GM12878 (cell line): ENCODE data around the gene PEAR1. TPM values are rescaled to one million over a fixed set of nuclear protein-coding genes. Genes with fewer than 3 reads are reported as not detected.

Experiments
- ATAC-seq: fragments of 200-7000 bp; cut with Tn5 transposase; 3 replicates; pipeline ENCODE4 v1.9.1; 2020; ENCODE audit warnings: mild to moderate bottlenecking, moderate library complexity
- BruUV-seq: library from RNA; stranded (reverse); fragments of 400-500 nt; replicated peaks from 2 replicates; lab custom pipeline; 2021; lab: Mats Ljungman, UMichigan
- CTCF ChIA-PET: fragments of 300-600 bp; sonication (Branson Sonifier 250); formaldehyde crosslinking; extraction: SDS; loops from one replicate; lab custom pipeline; 2021; ENCODE audit warnings: inconsistent platforms; lab: Yijun Ruan, JAX
- POLR2A ChIA-PET: fragments of 350-600 bp; formaldehyde crosslinking; extraction: SDS; loops from one replicate; lab custom pipeline; 2021; ENCODE audit warnings: inconsistent platforms; lab: Charles Lee
- RAD21 ChIA-PET: fragments of 300-600 bp; sonication (Branson Sonifier 250); formaldehyde crosslinking; loops from one replicate; lab custom pipeline; 2023; ENCODE audit warnings: antibody characterized with exemption; ENCODE audit not compliant: unreplicated experiment; lab: Charles Lee
- SMC1A ChIA-PET: fragments of 300-600 bp; sonication (Branson Sonifier 250); formaldehyde crosslinking; loops from one replicate; lab custom pipeline; 2023; ENCODE audit not compliant: unreplicated experiment, uncharacterized antibody; lab: Charles Lee
- DNase-seq: peaks from one replicate; pipeline ENCODE4 v3.0.0-alpha.2; 2011; ENCODE audit warnings: low read depth, low spot score
- FAIRE-seq: peaks from 3 replicates; lab custom pipeline; 2011; peaks lifted over from hg19 to GRCh38; lab: Jason Lieb, UNC
- H2AFZ ChIP-seq: 2 replicates; pipeline ENCODE4 v1.6.0; 2011; ENCODE audit warnings: low read depth, low read length, control low read depth; ENCODE audit not compliant: control insufficient read depth
- H3K27ac ChIP-seq: 2 replicates; pipeline ENCODE4 v1.5.1; 2011; ENCODE audit warnings: control low read depth; ENCODE audit not compliant: control insufficient read depth, insufficient read depth
- H3K27me3 ChIP-seq, 2 experiments: replicated peaks in 1 of 2; 2 replicates each; pipeline versions ENCODE4 v1.6.0 to v1.6.1; 2011; ENCODE audit warnings: low read length in 1 of 2; ENCODE audit not compliant: control insufficient read depth in 2 of 2, insufficient read depth in 2 of 2
- H3K36me3 ChIP-seq, 2 experiments: 2 replicates each; pipeline ENCODE4 v1.5.1; 2011; ENCODE audit warnings: low read length in 1 of 2; ENCODE audit not compliant: control insufficient read depth in 2 of 2, insufficient read depth in 2 of 2
- H3K4me1 ChIP-seq: 2 replicates; pipeline ENCODE4 v1.6.1; 2011; ENCODE audit warnings: mild to moderate bottlenecking, low read length, moderate library complexity, mixed read lengths; ENCODE audit not compliant: control insufficient read depth, insufficient read depth
- H3K4me2 ChIP-seq: 2 replicates; pipeline ENCODE4 v1.6.0; 2011; ENCODE audit warnings: control low read depth; ENCODE audit not compliant: control insufficient read depth, insufficient read depth
- H3K4me3 ChIP-seq: fragments of 200-600 bp; sonication (generic); 2 replicates; pipeline ENCODE4 v1.5.1; 2016
- H3K79me2 ChIP-seq: 2 replicates; pipeline ENCODE4 v1.6.0; 2011; ENCODE audit warnings: low read length; ENCODE audit not compliant: control insufficient read depth, insufficient read depth
- H3K9ac ChIP-seq: 2 replicates; pipeline ENCODE4 v1.8.0; 2011; ENCODE audit warnings: low read length, control low read depth, mixed read lengths; ENCODE audit not compliant: control insufficient read depth, insufficient read depth
- H3K9me3 ChIP-seq: replicated peaks from 3 replicates; pipeline ENCODE4 v1.5.1; 2011; ENCODE audit warnings: mild to moderate bottlenecking, low read length; ENCODE audit not compliant: control insufficient read depth, insufficient read depth
- H4K20me1 ChIP-seq: 2 replicates; pipeline ENCODE4 v1.6.0; 2011; ENCODE audit not compliant: control insufficient read depth, insufficient read depth
- EZH2 ChIP-seq: IDR thresholded peaks from 2 replicates; pipeline ENCODE4 v1.6.1; 2012; ENCODE audit warnings: low read depth, mild to moderate bottlenecking, control low read depth, inconsistent platforms, low read length, borderline replicate concordance; ENCODE audit not compliant: control insufficient read depth
- NBN ChIP-seq: fragments of 450-650 bp; IDR thresholded peaks from 2 replicates; pipeline ENCODE4 v1.6.1; 2016
- RELA ChIP-seq: fragments of 450-650 bp; IDR thresholded peaks from 2 replicates; pipeline ENCODE4 v1.8.0; 2014; ENCODE audit warnings: borderline replicate concordance; ENCODE audit not compliant: partially characterized antibody
- RELB ChIP-seq: fragments of 450-650 bp; IDR thresholded peaks from 2 replicates; pipeline ENCODE4 v1.6.1; 2017; ENCODE audit warnings: low read depth, mild to moderate bottlenecking, moderate library complexity
- SMAD1 ChIP-seq: fragments of 450-650 bp; IDR thresholded peaks from 2 replicates; pipeline ENCODE4 v1.6.1; 2018; ENCODE audit warnings: mild to moderate bottlenecking, low read depth; ENCODE audit not compliant: partially characterized antibody
- WRNIP1 ChIP-seq: IDR thresholded peaks from 2 replicates; pipeline ENCODE4 v1.6.1; 2011; ENCODE audit warnings: low read depth, low read length, improper control_type of control experiment, borderline replicate concordance
- WGBS: methylation state at CpG from one replicate; pipeline ENCODE4 v1.1.6; 2016; ENCODE audit warnings: low lambda C conversion rate; ENCODE audit not compliant: insufficient replicate concordance, insufficient coverage; ENCODE audit errors: missing lambda C conversion rate; 5-methylcytosine and 5-hydroxymethylcytosine counted together
- in situ Hi-C: fragments of 300-500 bp; cut with MboI; formaldehyde crosslinking; loops from 9 replicates; pipeline ENCODE4 v1.14.3; 2018; ENCODE audit warnings: mixed read lengths
- intact Hi-C: fragments of 100-400 bp; cut with micrococcal nuclease; formaldehyde crosslinking; loops from one replicate; pipeline ENCODE4 v1.14.2; 2022; ENCODE audit not compliant: unreplicated experiment
- polyA plus RNA-seq, 11 experiments: library from polyadenylated mRNA; depleted of rRNA in 4 of 11; unstranded in 6 of 11; stranded (reverse) in 5 of 11; fragments of >200 nt; fragmentation: Nextera tagmentation in 4 of 11; fragmentation: Illumina TruSeq in 1 of 11; extraction: Ambion mirVana in 4 of 11; extraction: Trizol in 1 of 11; gene quantifications; 1 replicate in 1 of 11; 2 replicates in 10 of 11; pipeline versions ENCODE4 v1.2.1 to v1.2.3, GENCODE V29; 2011 to 2016; ENCODE audit warnings: inconsistent platforms in 2 of 11, missing spikeins in 2 of 11, low read depth in 1 of 11
- total RNA-seq, 4 experiments: library from RNA; depleted of rRNA in 3 of 4; stranded (reverse); fragments of >200 nt in 3 of 4; fragmentation: Illumina TruSeq in 1 of 4; extraction: Trizol in 1 of 4; gene quantifications; 2 replicates each; pipeline versions ENCODE4 v1.2.1 to v1.2.3, GENCODE V29; 2013 to 2021

The PEAR1 gene
- total and polyA plus RNA-seq, 10 of the 15 experiments (the other 5 are each of a cell fraction or from before 2014, with no cell fraction given) = not detected

DNA sequence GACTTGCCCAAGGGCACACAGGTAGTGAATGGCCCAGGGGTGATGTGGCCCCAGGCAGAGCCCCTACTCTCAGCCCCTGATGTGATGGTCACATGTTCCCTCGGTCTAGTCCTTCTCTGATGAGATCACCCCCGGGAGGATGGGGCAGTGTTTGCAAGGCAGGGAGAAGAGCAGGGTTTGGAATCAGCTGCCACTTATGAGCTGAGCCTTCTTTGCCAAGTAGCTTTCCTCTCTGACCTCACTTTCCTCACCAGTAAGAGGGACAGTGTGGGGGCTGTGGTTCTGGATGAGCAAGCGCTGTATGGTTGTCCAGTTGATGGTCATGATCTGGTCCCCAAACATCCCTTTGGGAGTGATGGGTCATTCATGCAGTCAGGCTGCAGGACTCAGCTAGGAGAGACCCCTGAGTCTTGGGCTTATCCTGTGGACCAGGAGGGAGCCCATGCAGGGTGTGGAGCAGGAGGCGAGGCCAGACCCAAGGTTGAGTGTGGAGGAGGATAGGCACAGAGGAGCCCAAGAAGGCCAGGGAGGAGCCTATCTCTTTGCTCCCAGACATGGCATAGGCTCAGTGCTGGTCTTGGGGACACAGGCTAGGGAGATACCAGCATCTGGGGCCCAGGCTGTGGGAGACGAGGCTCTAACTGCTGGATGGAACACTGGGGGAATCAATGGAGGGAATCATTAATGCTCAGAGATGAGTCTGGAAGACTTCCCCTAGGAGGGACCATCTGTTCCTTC lies 15.9 kb upstream of the PEAR1 start:
- TF ChIP-seq EZH2 (no peak), WRNIP1 (no peak), RELA (no peak), RELB (no peak), SMAD1 (no peak), NBN (no peak)
- ATAC-seq (no peak), DNase-seq (no peak), FAIRE-seq (no peak)
- Histone ChIP-seq H3K36me3 (no peaks in the 10 kb centered on the region), H3K79me2 (no peaks in the 10 kb centered on the region), H3K4me3 (no peak overlapping the region), H3K27me3 (peaks cover 0 to 11% of the 10 kb centered on the region in 2 experiments; a peak in 3 of 4 replicates), H4K20me1 (no peaks in the 10 kb centered on the region), H3K9ac (no peak overlapping the region), H3K27ac (no peak overlapping the region), H3K9me3 (no peaks in the 10 kb centered on the region), H3K4me2 (no peak overlapping the region), H3K4me1 (no peaks in the 10 kb centered on the region), H2AFZ (no peak overlapping the region)
- ChIA-PET SMC1A (interaction anchor here (1.8 kb wide), 1 partner anchor 13 kb away, joined by 5 read pairs; no protein-coding TSS in a partner anchor), CTCF (interaction anchor here (0.6 to 1.2 kb wide), 3 partner anchors 40 to 197 kb away, joined by 3 to 4 read pairs (median 3); no protein-coding TSS in a partner anchor), POLR2A (no interaction called here), RAD21 (no interaction called here)
- intact Hi-C loops (no loop called here), in situ Hi-C loops (no loop called here)
- BruUV-seq = no TSS peak
- 25% methylated on average over 4 of the region's 5 CpGs for WGBS
